Smooth muscle cell (in vitro differentiated cells): ENCODE data around the gene NCKAP5. TPM values are rescaled to one million over a fixed set of nuclear protein-coding genes. Genes with fewer than 3 reads are reported as not detected.

Experiments
- DNase-seq: peaks from one replicate; lab custom pipeline; 2025; ENCODE audit not compliant: unreplicated experiment; lab: John Stamatoyannopoulos, UW
- H2AFZ ChIP-seq: fragments of 200-600 bp; sonication (generic); 2 replicates; pipeline ENCODE4 v1.6.0; 2016; ENCODE audit warnings: antibody characterized with exemption, low read depth, mild to moderate bottlenecking
- H3F3A ChIP-seq: fragments of 200-600 bp; sonication (generic); 2 replicates; pipeline ENCODE4 v1.6.0; 2017; ENCODE audit warnings: antibody characterized with exemption, low read depth
- H3K27ac ChIP-seq: fragments of 200-600 bp; sonication (generic); 2 replicates; pipeline ENCODE4 v1.5.1; 2016; ENCODE audit warnings: low read depth, mild to moderate bottlenecking
- H3K27me3 ChIP-seq: fragments of 200-600 bp; sonication (generic); 2 replicates; pipeline ENCODE4 v1.6.1; 2016; ENCODE audit warnings: low read depth, mild to moderate bottlenecking
- H3K36me3 ChIP-seq: fragments of 200-600 bp; sonication (generic); 2 replicates; pipeline ENCODE4 v1.5.1; 2016; ENCODE audit warnings: low read depth
- H3K4me1 ChIP-seq: fragments of 200-600 bp; sonication (generic); 2 replicates; pipeline ENCODE4 v1.5.1; 2016; ENCODE audit warnings: low read depth
- H3K4me2 ChIP-seq: fragments of 200-600 bp; sonication (generic); 2 replicates; pipeline ENCODE4 v1.6.0; 2016; ENCODE audit warnings: mild to moderate bottlenecking
- H3K4me3 ChIP-seq: fragments of 200-600 bp; sonication (generic); 2 replicates; pipeline ENCODE4 v1.5.1; 2016; ENCODE audit warnings: mild to moderate bottlenecking
- H3K79me2 ChIP-seq: fragments of 200-600 bp; sonication (generic); 2 replicates; pipeline ENCODE4 v1.6.0; 2016; ENCODE audit warnings: low read depth, mild to moderate bottlenecking
- H3K9ac ChIP-seq: fragments of 200-600 bp; sonication (generic); 2 replicates; pipeline ENCODE4 v1.6.0; 2016; ENCODE audit warnings: low read depth
- H3K9me3 ChIP-seq: fragments of 200-600 bp; sonication (generic); replicated peaks from 2 replicates; pipeline ENCODE4 v1.5.1; 2016; ENCODE audit warnings: low read depth
- H4K20me1 ChIP-seq: fragments of 200-600 bp; sonication (generic); 2 replicates; pipeline ENCODE4 v1.6.0; 2016; ENCODE audit warnings: low read depth
- CTCF ChIP-seq: fragments of 200-600 bp; sonication (generic); IDR thresholded peaks from 2 replicates; pipeline ENCODE4 v1.5.1; 2017; ENCODE audit warnings: borderline replicate concordance, mild to moderate bottlenecking, antibody characterized with exemption; ENCODE audit not compliant: insufficient read depth, poor library complexity, severe bottlenecking
- WGBS: methylation state at CpG from one replicate; pipeline ENCODE4 v1.1.7; 2016; ENCODE audit warnings: low lambda C conversion rate; 5-methylcytosine and 5-hydroxymethylcytosine counted together
- polyA plus RNA-seq: library from polyadenylated mRNA; unstranded; fragments of >200 nt; fragmentation: Nextera tagmentation; extraction: Ambion mirVana; gene quantifications from 2 replicates; pipeline ENCODE4 v1.2.1, GENCODE V29; 2016
- total RNA-seq: library from RNA; depleted of rRNA; stranded (reverse); fragments of >200 nt; gene quantifications from 2 replicates; pipeline ENCODE4 v1.2.3, GENCODE V29; 2014

Gene NCKAP5
- total and polyA plus RNA-seq, 2 experiments from 2014 or later = 4.6 to 9.5 TPM

GRCh38 chr2:133498662-133499585 lies 69.3 kb downstream of the NCKAP5 start:
- Histone ChIP-seq H3F3A (no peaks in the 10 kb centered on the region), H3K4me1 (peaks cover 22% of the 10 kb centered on the region), H3K9ac (no peak overlapping the region), H3K4me2 (no peak overlapping the region), H3K36me3 (no peaks in the 10 kb centered on the region), H4K20me1 (no peaks in the 10 kb centered on the region), H3K27ac (no peak overlapping the region), H3K27me3 (no peaks in the 10 kb centered on the region), H3K79me2 (no peaks in the 10 kb centered on the region), H3K9me3 (no peaks in the 10 kb centered on the region), H2AFZ (no peak overlapping the region), H3K4me3 (no peak overlapping the region)
- no peak for DNase-seq
- 86% methylated on average over 8 of the region's 8 CpGs for WGBS
- no peak for TF ChIP-seq CTCF

GRCh38 chr2:133497951-133498565 lies 70.2 kb downstream of the NCKAP5 start:
- Histone ChIP-seq H3K9ac (no peak overlapping the region), H3K27ac (no peak overlapping the region), H3K79me2 (no peaks in the 10 kb centered on the region), H2AFZ (no peak overlapping the region), H3F3A (no peaks in the 10 kb centered on the region), H3K4me1 (peaks cover 22% of the 10 kb centered on the region), H3K4me2 (no peak overlapping the region), H3K9me3 (no peaks in the 10 kb centered on the region), H4K20me1 (no peaks in the 10 kb centered on the region), H3K27me3 (no peaks in the 10 kb centered on the region), H3K4me3 (no peak overlapping the region), H3K36me3 (no peaks in the 10 kb centered on the region)
- WGBS = 76% methylated on average over 5 of the region's 6 CpGs
- DNase-seq = no peak
- no peak for TF ChIP-seq CTCF

GRCh38 chr2:133497270-133497893 lies 70.9 kb downstream of the NCKAP5 start:
- peaks cover 22% of the 10 kb centered on the region for H3K4me1 ChIP-seq
- TF ChIP-seq CTCF = no peak
- 75% methylated on average over 3 of the region's 3 CpGs for WGBS
- no peak overlapping the region for H3K4me2 ChIP-seq
- H3K79me2 ChIP-seq = no peaks in the 10 kb centered on the region
- H3K9ac ChIP-seq = no peak overlapping the region
- no peak overlapping the region for H3K4me3 ChIP-seq
- no peak overlapping the region for H3K27ac ChIP-seq
- DNase-seq = no peak
- no peaks in the 10 kb centered on the region for H3F3A ChIP-seq
- no peaks in the 10 kb centered on the region for H4K20me1 ChIP-seq
- no peak overlapping the region for H2AFZ ChIP-seq
- no peaks in the 10 kb centered on the region for H3K36me3 ChIP-seq
- no peaks in the 10 kb centered on the region for H3K27me3 ChIP-seq
- H3K9me3 ChIP-seq = no peaks in the 10 kb centered on the region
